GM21360 (cell line): ENCODE measurements around the gene STPG3.

Experiments
- ATAC-seq: cut with Tn5 transposase; IDR thresholded peaks from one replicate; pipeline ENCODE4 v1.9.1; 2021; ENCODE audit warnings: mild to moderate bottlenecking, moderate library complexity; ENCODE audit not compliant: unreplicated experiment

STPG3 gene

DNA sequence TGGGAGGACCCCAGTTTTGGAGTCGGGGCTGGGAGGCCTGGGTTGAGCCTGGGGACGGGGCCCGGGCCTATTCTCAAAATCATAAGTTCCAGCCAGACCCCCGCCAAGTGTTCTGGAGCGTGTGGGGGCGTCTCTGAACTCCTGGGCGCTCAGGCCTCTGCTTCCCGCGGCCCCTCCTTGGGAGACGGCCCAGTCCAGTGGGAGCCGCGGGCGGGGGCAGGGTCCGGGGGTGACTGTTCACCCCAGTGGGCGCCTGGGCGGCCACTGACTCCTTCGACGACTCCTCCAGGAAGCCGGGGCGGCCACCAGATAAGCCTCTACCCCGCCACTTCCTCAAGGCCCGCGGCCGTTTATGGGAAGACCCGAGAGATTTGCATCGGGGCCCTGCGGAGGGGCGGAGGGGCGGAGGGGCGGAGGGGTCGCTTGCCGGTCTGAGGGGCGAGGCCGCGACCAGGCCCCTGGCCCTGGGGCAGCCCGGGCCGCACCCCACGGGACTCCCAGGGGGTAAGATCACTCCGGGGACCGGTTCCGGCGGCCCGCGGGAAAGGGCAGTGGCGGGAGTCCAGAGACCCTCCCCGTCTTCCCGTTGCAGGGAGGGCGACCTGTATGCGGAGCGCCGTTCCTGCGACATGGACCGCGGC, 27.1 kb downstream of the STPG3 start:
- ATAC-seq, result no peak

DNA sequence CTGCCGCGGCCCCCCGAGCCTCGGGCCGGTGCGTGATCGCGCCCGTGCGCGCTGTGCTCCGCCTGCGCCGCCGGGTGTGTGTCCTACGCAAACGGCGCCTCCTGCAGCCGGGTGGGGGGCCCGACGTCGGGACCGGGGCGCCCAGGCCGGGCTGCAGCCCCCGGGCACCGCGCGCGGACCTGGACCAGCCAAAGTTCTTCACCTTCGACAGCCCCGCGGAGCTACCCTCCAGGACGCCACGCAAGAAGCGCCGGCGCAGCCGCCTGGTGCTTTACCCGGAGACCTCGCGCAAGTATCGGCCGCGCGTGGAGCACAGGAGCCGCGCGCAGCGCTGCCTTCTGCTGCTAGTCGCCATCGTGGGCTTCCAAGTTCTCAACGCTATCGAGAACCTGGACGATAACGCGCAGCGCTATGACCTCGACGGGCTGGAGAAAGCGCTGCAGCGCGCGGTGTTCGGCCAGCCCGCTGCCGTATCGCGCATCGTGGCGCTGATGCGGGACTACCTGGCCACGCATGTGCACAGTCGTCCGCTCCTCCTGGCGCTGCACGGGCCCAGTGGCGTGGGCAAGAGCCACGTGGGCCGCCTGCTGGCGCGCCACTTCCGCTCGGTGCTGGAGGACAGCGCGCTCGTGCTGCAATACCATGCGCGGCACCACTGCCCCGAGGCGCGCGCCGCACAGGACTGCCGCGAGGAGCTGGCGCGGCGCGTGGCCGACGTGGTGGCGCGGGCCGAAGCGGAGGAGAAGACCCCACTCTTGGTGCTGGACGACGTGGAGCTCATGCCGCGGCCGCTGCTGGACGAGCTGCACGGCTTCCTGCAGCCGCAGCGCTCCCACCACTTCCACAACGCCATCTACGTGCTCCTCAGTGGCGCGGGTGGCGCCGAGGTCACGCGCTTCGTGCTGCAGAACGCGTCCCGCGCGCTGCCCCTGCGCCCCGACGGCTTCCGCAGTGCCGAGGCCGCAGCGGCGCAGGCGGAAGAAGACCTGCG, 27.9 kb downstream of the STPG3 start:
- no peak for ATAC-seq

DNA sequence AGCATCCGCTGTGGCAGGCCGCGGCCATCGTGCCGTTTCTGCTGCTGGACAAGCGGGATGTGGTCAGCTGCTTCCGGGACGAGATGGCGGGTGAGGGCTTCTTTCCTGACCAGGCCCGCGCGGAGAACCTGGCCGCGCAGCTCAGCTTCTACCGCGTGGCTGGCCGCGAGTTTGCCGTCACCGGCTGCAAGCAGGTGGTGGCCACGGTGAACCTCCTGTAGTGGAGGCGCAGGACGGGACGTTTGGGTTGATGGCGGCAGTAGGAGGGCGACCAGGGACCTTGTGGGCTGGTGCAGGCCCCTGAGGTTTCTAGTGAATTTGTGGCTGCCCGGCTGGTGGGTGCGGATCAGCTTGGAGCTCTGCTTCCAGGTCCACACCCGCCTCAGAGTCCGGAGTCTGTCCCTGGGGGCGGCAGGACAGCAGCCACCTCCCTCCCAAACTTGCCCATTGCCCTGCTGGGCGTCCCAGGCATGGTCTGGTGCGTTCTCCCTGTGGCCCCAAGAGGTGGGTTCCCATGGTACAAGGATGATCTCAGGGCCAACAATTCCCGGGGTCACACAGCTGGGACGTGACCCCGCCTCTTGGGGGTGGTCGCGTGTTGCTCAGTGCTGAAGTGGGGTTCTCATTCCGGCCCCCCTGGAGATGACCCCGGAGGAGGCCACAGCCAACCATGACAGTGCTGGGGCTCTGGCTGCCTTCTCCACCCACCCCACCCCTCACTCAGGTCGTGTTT, 28.8 kb downstream of the STPG3 start:
- ATAC-seq, result no peak

DNA sequence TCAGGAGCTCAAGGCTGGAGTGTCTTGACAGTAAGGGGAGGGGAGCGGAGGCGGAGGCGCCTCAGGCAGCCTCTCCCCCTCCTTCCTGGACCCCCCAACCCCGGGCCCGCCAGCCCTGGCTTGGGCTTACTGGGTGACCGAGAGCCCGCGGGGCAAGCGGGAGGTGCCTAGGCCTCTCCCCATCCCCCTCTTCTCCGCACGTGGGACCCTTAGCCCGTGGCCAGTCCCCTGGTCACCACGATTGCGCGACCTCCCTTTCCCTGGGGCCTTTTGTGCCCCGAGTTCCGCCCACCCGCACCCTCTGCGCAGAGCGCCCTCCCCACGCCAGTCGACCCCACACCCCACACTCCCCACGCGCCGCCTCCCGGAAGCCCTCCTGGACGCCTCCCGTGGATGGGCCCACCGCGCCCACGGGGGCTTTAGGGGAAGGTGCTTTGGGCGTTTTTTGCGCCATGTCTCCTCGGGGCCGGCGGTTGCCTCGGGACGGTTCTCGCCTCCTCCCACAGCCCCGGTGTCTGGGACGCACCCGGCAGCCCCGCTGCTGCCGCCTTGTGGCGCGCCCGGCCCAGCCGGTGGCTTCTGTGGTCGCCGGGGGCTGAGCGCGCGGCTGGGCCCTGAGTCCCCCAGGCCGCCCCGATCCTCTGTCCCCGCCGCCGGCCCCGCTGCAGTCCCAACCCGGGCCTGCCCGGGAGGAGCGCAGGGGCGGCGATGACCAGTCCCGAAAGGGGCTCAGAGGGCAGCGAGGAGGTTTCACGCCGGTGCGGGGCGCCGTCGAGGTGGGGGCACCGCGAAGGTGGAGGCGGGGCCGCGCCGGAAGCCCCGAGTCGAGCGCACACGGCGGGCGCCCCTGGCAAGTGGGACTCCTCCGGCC, 29.6 kb downstream of the STPG3 start:
- no peak for ATAC-seq

DNA sequence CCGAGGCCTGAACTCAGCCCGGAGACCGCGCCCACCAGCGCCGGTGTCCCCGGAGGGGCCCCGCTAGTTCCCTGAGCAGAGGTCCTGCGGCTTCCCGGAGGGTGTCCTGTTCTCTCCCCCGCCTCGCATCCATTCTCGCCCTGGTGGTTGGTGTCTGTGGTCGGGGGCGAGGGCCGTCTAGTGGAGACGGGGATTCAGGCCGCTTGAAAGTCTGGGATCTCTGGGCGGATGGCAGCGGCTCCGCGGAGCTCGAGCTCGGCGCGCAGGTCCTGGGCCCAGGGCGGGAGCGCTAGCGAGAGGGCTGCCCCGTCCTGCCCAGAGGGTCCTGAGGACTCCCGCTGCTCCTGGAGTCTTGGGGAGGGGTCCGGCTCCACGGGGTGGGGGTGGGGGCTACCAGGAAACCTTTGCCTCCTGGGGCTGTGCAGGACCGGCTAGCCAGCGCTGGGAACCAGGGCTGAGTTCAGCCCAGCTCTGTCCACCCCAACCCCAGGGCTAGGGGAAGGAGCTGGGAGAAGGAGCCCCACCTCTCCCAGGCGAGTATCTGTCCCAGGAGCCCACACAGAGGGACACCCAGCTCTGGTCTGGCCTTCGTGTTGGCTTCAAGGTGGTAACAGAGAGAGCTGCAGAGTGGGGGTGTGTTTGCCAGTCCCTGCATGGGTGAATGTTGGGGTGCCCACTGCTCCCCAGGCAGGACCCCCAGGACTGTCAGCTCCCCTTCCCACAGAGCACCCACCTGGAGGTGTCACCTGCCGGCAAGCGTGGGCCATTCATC, 30.4 kb downstream of the STPG3 start:
- ATAC-seq, result no peak

DNA sequence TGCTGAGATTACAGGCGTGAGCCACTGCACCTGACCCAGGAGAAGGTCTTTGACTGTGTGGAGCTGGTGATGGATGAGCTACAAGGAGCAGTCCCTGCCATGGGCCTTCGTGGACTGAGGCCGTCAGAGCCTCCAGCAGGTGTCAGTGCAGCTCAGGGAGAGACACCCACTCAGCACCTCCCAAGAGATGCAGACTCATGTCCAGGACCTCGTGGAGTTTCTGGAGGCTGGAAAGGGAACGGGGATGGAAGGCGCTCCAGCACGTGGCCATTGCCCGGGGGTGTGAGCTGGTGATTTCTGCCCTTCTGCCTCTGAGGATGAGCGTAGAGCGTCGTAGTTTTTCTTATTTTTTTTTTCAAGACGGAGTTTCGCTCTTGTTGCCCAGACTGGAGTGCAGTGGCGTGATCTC, 35.9 kb downstream of the STPG3 start:
- ATAC-seq, result no peak

DNA sequence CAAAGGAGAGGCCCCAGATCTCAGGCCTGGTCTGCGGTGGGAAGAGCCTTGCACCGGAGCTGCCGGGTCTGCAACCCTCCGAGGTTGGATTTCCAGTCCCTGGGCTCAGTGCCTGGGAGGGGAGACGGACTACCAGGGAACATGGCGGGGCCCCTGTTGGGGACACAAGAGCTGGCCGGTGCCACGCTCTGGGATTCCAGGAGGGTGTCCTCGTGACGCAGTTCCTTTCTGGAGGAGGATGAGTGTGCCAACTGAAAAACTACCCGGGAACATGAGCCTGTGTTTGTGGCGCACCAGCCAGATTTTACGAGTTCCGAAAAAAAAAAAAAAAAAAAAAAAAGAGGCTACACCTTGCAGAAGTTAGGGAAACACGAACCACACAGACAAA, 42.0 kb downstream of the STPG3 start:
- no peak for ATAC-seq

DNA sequence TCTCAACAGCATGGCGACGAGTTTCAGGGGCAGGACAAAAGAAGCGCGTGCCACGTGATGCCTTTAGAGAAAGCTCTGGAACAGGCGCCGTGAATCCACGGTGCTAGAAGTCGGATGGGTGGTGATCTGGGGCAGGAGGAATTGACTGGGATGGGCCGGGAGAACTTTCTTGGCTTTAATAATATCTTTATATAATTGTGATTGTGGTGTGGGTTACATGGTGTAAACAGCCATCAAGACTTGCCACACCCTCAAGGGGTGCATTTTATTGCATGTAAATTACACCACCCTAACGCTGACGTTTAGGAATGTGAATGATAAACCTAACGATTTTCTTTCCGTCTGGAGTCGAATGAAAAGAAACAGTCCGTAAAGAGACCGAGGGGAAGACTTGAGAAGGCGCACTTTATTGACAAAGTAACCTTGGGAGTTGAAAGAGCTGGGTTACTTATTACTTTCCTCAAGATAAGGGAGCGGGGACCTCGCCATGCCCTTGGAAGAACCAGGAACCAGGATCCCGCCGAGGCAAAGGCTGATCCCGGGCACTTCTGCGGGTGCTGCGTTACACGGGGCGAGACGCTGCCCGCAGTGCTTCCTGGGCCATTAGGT, 42.5 kb downstream of the STPG3 start:
- no peak for ATAC-seq

DNA sequence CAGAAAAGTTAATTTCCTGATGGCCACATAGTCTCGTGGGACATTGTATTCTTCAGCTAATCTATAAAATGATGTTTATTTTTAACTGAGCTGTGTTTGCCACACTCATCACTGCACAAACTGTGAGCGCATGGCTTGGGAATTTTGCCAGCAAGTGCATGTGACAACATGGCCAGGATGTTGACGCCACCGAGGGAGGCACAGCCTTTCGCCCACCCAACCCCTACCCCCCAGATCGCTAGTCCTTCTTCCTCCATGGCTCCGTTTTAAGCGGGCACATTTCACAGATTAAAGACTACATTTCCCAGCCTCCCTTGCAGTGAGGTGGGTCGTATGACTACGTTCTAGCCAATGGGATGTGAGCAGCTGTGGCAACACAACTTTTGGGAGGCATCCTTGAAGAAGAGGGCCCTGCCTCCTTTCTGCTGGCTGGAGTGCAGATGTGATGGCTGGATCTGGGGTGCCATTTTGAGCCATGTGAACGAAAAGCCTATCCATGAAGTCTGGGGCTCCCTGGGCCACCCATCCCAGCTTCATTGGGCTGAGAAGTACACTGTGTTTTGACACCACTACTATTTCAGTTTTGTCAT, 43.1 kb downstream of the STPG3 start:
- no peak for ATAC-seq

DNA sequence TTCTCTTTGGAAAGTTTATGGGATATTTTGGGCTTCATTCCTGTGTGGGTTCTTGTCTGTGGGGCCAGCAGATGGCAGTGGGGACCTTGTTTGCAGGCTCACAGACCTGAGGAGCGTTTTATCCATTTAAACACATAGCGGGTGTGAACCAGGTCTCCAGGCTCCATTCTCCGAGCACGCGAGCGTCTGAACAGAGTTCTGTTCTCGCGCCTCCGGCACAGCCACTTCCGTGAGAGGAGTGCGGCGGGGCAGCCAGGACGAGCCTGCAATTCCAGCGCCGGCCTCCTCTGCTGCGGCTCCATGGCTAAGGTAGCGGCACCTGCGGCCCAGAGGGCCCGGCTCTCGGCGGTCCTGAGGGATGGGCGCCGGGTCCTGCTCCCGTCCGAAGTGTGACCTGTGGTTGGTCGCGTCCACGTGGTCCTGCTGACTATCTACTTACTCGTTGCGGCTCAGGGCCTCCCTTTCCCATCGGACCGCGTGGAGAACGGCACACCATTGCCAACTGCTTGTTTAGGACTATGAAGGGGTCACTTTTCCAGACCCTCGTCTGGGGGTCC, 43.7 kb downstream of the STPG3 start:
- ATAC-seq, result no peak

DNA sequence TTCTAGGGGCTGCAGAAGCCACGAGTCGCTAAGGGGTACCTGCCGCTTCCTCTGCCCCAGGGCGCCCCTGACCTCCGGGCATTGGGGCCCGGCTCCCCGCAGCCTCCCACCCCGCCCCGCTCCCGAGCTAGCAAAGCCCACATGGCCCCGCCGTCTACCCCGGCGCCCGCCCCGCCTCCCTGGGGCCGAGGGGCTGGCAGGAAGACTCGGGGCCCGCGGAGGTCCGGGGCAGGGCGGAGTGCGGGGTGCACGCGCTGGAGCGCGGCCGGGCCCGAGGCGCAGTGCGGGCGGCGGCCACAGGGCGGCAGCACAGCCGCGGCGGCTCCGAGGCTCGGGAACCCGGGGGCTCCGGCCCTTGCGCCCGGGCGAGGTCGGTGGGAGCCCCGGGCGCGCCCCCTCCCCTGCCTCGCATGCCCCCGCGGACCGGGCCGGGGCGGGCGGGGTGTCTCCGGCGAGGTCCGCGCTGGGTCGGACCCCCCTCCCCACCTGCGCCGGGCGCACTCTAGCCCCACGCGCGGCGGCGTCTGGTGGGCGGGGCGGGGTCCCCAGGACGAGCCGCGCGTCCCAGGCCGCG, 44.2 kb downstream of the STPG3 start:
- ATAC-seq, result no peak

DNA sequence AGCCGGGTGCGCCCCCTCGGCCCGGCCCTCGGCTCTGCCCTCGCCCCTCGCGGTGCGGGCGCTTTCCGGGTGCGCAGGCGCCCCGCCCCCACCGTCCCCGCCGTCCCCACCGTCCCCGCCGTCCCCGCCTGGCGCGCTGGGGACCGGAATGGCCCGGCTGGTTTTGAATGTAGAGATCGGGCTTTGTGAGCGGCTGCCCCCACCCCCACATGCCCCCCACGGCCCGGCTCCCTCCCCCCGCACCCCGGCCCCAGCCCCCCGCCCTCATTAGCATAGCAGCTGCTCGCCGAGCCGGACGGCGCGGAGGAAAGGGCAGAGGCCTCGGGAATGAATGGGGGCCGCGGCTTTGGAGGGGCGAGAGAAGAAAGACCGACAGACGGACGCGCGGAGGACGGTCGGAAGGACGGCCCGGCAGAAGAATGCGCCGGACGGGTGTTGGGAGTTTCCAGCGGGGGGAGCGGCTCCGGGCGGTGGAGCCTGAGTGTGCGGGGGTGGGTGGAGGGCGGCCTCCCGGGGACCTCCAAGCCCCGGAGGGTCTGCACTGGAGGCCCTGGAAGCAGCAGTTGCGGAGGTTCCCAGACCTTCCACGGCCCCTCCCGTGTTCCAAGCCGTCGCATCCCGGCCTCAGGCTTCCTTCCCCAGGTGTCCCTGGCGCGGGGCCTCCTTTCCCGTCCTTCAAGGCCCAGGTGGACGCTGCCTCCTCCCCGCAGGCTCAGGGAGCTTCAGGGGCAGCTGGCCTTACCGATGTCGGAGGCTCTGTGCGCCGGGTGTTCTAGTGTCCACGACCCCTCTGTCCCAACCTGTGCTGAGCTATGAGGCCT, 45.0 kb downstream of the STPG3 start:
- ATAC-seq, result no peak

DNA sequence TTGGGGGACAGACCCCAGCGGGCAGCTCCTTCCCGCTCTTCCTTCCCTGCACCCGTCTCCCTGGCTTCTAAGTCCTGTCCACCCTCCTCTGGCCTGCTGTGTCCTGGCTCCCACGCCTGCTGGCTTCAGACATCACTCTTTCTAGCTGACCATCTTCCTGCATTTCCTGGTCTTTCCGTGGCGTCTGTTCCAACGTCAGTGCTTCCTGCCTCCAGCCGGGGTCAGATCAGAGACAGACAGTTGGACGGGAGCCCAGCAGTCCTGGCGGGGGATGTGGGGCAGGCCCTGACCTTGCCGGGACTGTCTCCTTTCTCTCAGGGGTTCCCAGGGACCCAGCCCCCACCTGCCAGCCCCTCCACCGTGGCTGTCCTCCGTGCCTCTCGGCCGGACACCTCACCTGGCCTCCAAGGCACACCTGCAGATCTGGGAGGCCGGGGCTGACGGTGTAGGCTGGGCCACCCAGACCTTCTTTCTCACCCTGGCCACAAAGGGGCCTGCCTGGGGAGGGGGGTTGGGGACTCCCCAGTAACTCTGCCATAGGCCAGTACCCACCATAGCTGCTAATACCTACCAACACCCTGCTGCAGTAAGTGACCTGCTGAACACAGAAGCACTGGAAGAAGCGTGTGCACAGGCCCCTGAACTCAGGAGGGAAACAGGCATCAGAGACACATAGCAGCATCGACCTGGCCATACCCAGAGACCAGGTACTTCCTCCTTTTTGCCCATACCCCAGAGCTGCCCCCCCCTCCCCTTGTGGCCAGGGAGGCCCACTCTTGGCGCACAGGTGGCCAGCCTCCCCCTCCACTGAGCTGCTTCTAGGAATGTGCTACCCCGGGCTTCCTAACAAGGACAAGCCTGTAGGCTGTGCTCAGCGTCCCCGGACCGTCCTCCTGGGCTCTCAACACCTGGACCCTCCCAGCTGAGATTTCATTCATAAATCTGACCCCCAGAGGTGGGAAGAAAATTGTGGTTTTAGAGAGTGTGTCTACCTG, 45.9 kb downstream of the STPG3 start:
- no peak for ATAC-seq

DNA sequence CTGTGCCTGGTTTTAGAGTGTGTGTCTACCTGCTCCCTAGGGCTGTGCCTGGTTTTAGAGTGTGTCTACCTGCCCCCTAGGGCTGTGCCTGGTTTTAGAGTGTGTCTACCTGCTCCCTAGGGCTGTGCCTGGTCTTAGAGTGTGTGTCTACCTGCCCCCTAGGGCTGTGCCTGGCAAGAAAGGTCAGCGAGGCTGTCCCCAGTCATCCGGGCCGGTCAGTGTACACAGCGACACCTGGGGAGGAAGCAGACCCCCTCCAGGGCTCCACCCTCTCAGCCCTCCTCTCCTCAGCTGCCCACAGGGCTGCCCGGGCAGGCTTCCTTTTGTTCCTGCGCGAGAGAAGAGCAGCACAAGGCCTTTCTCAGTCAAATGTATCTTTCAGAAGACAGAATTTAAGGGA, 46.9 kb downstream of the STPG3 start:
- no peak for ATAC-seq

DNA sequence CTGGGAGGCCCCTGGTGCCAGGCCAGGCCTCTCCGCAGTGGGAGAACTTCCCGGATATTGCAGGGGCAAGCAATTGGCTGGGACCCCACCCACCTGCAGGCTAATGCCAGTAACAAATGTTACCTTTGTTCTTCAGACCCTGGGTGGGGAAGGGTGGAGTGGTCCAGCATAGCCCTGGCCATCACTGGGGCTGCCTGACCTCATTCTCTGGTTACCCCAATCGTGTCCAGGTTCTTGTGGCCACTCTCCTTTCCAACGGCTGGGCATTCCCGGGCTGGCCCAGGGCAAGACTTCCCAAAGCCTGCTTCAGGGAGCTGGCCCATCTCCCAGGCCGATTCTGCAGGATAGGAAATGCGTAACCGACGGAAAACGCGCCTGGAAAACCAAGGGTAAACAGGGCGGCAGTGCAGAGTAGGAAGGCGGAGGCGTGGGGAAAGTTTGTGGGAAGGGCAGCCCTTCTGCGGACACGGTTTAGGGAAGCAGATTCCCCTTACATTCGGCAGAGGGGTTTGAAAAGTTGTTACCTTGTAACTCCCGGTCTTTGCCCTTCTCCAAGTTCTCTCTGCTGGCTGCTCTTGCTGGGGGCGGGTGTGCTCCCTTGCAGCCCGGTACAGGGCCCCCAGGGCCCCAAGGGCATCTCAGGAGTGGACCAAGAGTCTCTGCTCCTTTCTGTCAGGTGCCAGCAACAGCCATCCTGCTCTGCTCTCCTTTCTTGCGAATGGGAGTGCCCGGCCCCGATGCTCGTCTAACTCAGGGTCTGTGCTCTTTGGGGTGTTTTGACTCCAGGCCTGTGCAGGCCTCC, 47.5 kb downstream of the STPG3 start:
- ATAC-seq, result no peak

DNA sequence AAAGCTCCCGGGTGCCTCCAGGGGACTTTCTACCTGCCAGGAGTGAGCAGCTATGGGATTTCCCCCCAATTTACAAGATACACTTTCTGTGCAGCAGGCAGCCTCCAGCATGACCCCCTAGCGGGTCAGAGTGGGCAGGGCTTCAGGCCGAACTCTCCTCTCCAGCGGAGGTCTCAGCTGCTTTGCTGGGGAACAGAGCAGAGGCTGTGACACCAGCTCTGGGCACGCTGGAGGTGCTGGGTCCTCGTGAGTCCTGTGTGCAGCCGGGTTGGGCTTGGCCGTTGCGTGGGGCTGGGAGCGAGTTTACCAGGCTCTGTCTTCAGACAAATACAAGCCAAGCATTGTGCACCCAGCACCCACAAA, 48.1 kb downstream of the STPG3 start:
- no peak for ATAC-seq
